Left colon (tissue), 2 donors: Measurements from ENCODE around the gene DPM3. TPM values are rescaled to one million over a fixed set of nuclear protein-coding genes. Genes with fewer than 3 reads are reported as not detected.

ENCODE experiments used
- ATAC-seq: fragments of 200-7000 bp; cut with Tn5 transposase; one replicate; pipeline ENCODE4 v1.9.1; 2020; ENCODE audit warnings: mild to moderate bottlenecking, moderate library complexity
- DNase-seq, 2 donors: peaks; one replicate each; pipeline ENCODE4 v3.0.0-alpha.2; 2020
- intact Hi-C, 2 donors: fragments of 100-400 bp; cut with DNase I in 1 of 2; cut with micrococcal nuclease in 1 of 2; formaldehyde crosslinking; loops; one replicate each; pipeline versions ENCODE4 v1.11.2 to v1.14.0; 2022; cut with DNase I, micrococcal nuclease
- total RNA-seq, 2 donors: library from RNA; stranded (reverse); fragmentation: NEBNext Ultra II Directional; extraction: Animal tissue kit (Norgen Biotek cat#: 25700); gene quantifications; one replicate each; pipeline ENCODE4 v1.2.1, GENCODE V29; 2021
- donor health status: DM: no; HTN: no; CAD: no.
- donor health status: DM: yes; HTN: yes; CAD: no.

The DPM3 gene
- total RNA-seq, 2 donors from 2014 or later: 93.9 to 131 TPM

GRCh38 chr1:155116113-155116764 lies 24.1 kb downstream of the DPM3 start:
- intact Hi-C loops: no loop called here
- DNase-seq (no peak), ATAC-seq (no peak)

GRCh38 chr1:155113450-155113980 lies 26.8 kb downstream of the DPM3 start:
- DNase-seq (no peak), ATAC-seq (no peak)
- intact Hi-C loops: no loop called here

GRCh38 chr1:155110826-155111225 lies 29.5 kb downstream of the DPM3 start:
- no peak for ATAC-seq
- no peak for DNase-seq
- intact Hi-C loops: no loop called here

- ATAC-seq: no peak
- intact Hi-C loops: no loop called here
- DNase-seq: no peak
Observed at GRCh38 chr1:155110381-155110780, 29.9 kb downstream of the DPM3 start.

GRCh38 chr1:155108296-155108695 lies 32.0 kb downstream of the DPM3 start:
- DNase-seq (no peak), ATAC-seq (no peak)
- intact Hi-C loops: no loop called here

- ATAC-seq (peak; percentile 63), DNase-seq (no peak)
- intact Hi-C loops: no loop called here
Observed at GRCh38 chr1:155107309-155108264, 32.7 kb downstream of the DPM3 start.

GRCh38 chr1:155106862-155107261 lies 33.5 kb downstream of the DPM3 start:
- no peak for DNase-seq

GRCh38 chr1:155105604-155106011 lies 34.7 kb downstream of the DPM3 start:
- peak; percentile 62 to 66 for DNase-seq
- intact Hi-C loops: no loop called here

More at GRCh38 chr1:155106862-155107261, 33.5 kb downstream of the DPM3 start:
- intact Hi-C loops: no loop called here
- no peak for ATAC-seq

GRCh38 chr1:155104605-155105534 lies 35.5 kb downstream of the DPM3 start:
- DNase-seq (no peak), ATAC-seq (peak; percentile 10)
- intact Hi-C loops: no loop called here

More at GRCh38 chr1:155105604-155106011, 34.7 kb downstream of the DPM3 start:
- peak; percentile 69 for ATAC-seq

- DNase-seq: no peak
- intact Hi-C loops: no loop called here
- ATAC-seq: no peak
Observed at GRCh38 chr1:155103325-155103724, 37.0 kb downstream of the DPM3 start.

GRCh38 chr1:155099331-155099730 lies 41.0 kb downstream of the DPM3 start:
- intact Hi-C loops: no loop called here
- ATAC-seq (peak; percentile 61), DNase-seq (no peak)

GRCh38 chr1:155094622-155094948 lies 45.7 kb downstream of the DPM3 start:
- DNase-seq (no peak), ATAC-seq (no peak)
- intact Hi-C loops: loop anchor here in 1 of 2 donors (5.0 kb wide), 1 partner anchor 78 kb away; the partner anchor contains the start of genes KRTCAP2 and TRIM46

GRCh38 chr1:155093911-155094621 lies 46.3 kb downstream of the DPM3 start:
- intact Hi-C loops: loop anchor here in 1 of 2 donors (5.0 kb wide), 1 partner anchor 78 kb away; the partner anchor contains the start of genes KRTCAP2 and TRIM46
- DNase-seq: peak; percentile 42 to 48
- peak; percentile 63 for ATAC-seq

- intact Hi-C loops: loop anchor here in 1 of 2 donors (5.0 kb wide), 1 partner anchor 80 kb away; the partner anchor contains the start of genes KRTCAP2 and TRIM46
- ATAC-seq (no peak), DNase-seq (no peak)
Observed at GRCh38 chr1:155092641-155093040, 47.7 kb downstream of the DPM3 start.

GRCh38 chr1:155092131-155092530 lies 48.2 kb downstream of the DPM3 start:
- intact Hi-C loops: loop anchor here in 1 of 2 donors (5.0 kb wide), 1 partner anchor 80 kb away; the partner anchor contains the start of genes KRTCAP2 and TRIM46

GRCh38 chr1:155091071-155092051 lies 49.0 kb downstream of the DPM3 start:
- ATAC-seq (peak; percentile 59), DNase-seq (peak; percentile 65 to 81)
- intact Hi-C loops: loop anchor here (2.0 to 5.0 kb wide), 2 partner anchors 77 to 81 kb away; partner anchors contain the start of genes KRTCAP2 (in 1 of the 2) and TRIM46 (in 1 of the 2)

More at GRCh38 chr1:155092131-155092530, 48.2 kb downstream of the DPM3 start:
- no peak for DNase-seq
- ATAC-seq: no peak
